ENCODE data around the gene ABHD16A. TPM values are rescaled to one million over a fixed set of nuclear protein-coding genes. Genes with fewer than 3 reads are reported as not detected.
A peak's percentile ranks its signal among the peaks of the same experiment; 100 is the strongest.

The ABHD16A gene
- polyA plus RNA-seq, 1 experiment: 53.3 TPM

- Histone ChIP-seq H3K36me3 (ENCODE audit: control insufficient read depth, insufficient read depth, low read length) (peaks cover 2% of the 10 kb centered on the region; the same call in 1 of the 2 replicates), H3K27me3 (ENCODE audit: control insufficient read depth, insufficient read depth, low read length) (no peaks in the 10 kb centered on the region), H3K4me3 (ENCODE audit: low read depth, low read length) (peak within 1 kb of the TSS; percentile 39)
- TF ChIP-seq, protein P1, sequence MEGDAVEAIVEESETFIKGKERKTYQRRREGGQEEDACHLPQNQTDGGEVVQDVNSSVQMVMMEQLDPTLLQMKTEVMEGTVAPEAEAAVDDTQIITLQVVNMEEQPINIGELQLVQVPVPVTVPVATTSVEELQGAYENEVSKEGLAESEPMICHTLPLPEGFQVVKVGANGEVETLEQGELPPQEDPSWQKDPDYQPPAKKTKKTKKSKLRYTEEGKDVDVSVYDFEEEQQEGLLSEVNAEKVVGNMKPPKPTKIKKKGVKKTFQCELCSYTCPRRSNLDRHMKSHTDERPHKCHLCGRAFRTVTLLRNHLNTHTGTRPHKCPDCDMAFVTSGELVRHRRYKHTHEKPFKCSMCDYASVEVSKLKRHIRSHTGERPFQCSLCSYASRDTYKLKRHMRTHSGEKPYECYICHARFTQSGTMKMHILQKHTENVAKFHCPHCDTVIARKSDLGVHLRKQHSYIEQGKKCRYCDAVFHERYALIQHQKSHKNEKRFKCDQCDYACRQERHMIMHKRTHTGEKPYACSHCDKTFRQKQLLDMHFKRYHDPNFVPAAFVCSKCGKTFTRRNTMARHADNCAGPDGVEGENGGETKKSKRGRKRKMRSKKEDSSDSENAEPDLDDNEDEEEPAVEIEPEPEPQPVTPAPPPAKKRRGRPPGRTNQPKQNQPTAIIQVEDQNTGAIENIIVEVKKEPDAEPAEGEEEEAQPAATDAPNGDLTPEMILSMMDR (IDR thresholded peaks at IDR 0.05; ENCODE audit: insufficient read depth, low read depth, low read length): peak; percentile 75
- peak; percentile 67 for DNase-seq (ENCODE audit: low read depth)
- POLR2A ChIA-PET: interaction anchor here (0.6 kb wide), 1 partner anchor 161 kb away, joined by 3 read pairs; no protein-coding TSS in a partner anchor
- CTCF ChIA-PET: interaction anchor here (0.6 to 3.2 kb wide), 18 partner anchors 9 to 605 kb away, joined by 3 to 15 read pairs (median 4); partner anchors contain the start of genes ABHD16A, CLIC1 and LSM2
Observed at GRCh38 chr6:31680226-31681134, 22.6 kb downstream of the ABHD16A start, which contains the start of gene LY6G5C. Gene LY6G5C, minus strand, starts transcription at chr6:31681067. Its CDS starts 694 bp downstream, at chr6:31680373.

DNA sequence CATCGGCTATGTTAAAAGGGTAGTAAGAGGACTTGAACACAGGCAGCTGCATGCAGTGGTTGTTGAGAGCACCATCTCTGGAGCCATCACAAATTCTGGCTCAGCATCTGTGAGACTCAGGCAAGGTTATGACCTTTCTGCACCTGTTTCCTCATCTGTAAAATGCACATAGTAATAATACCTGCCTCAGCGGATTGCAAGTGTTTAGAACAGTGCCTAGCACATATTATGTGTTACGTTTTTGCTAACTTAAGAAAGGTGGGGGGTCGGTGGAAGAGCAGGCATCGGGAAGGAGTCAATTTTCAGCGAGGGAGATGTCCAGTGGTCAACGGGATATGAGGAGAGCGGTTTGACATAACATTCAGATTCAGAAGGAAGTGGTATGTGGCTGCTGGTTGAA is 25.2 kb downstream of the ABHD16A start:
- H3K36me3 ChIP-seq (ENCODE audit: control insufficient read depth, insufficient read depth, low read length): peaks cover 3% of the 10 kb centered on the region; the same call in 1 of the 2 replicates
- no peaks in the 10 kb centered on the region for H3K27me3 ChIP-seq (ENCODE audit: control insufficient read depth, insufficient read depth, low read length)
- no peak overlapping the region for H3K4me3 ChIP-seq (ENCODE audit: low read depth, low read length)
- CTCF ChIA-PET: no interaction called here
- no peak for DNase-seq (ENCODE audit: low read depth)
- POLR2A ChIA-PET: no interaction called here
- TF ChIP-seq, protein P1 (IDR thresholded peaks at IDR 0.05; ENCODE audit: insufficient read depth, low read depth, low read length): no peak

DNA sequence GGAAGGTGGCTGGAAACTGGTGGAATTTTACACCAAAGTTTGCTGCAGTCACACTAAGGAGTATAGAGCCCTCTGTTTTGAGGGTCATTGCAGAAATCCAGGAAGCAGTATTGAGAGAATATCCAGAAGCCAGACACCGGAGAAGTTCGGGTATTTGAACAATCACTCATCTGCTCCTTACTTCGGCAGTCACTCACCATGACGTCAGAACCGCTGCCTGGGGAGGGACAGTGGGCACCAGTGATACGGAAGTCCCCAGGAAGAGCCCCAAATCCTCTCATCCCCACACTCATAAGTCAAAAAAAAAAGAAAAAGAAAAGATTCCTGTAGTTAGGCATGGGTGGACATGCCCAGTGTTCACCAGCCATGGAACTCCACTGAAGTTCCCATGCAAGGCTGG is 26.2 kb downstream of the ABHD16A start:
- H3K36me3 ChIP-seq (ENCODE audit: control insufficient read depth, insufficient read depth, low read length): peaks cover 6% of the 10 kb centered on the region; the same call in 1 of the 2 replicates
- POLR2A ChIA-PET: no interaction called here
- TF ChIP-seq, protein P1 (IDR thresholded peaks at IDR 0.05; ENCODE audit: insufficient read depth, low read depth, low read length): no peak

DNA sequence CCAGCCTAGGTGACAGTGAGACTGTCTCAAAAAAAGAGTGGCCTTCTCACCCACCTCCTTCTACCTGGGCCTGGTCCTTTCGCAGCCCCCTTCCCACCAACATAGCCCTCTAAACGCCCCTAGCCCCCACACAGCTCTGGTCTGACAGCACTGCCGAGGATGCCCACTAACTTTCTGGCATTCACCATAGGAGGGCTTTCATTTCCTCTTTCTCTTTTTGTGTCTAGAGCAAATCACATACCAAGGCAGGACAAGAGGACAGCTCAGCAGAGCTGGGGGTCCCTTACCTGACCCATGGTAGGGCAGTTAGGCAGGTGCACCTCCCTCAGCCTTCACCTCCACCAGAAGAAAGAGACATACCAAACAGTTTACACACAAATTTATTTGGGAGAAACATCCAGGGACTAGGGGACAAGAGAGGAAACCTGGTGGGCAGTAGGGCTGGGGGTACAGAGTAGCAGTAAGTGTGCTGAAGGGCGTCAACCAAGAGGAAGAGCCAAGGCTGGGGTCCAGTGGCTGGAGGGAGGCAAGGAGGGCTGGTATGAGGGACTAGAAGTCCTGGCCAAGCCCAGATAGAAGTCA is 26.7 kb downstream of the ABHD16A start:
- DNase-seq (ENCODE audit: low read depth): no peak
- CTCF ChIA-PET: interaction anchor here (1.0 kb wide), 1 partner anchor 276 kb away, joined by 3 read pairs; no protein-coding TSS in a partner anchor
- POLR2A ChIA-PET: no interaction called here

More for the DNA sequence above, 26.2 kb downstream of the ABHD16A start:
- CTCF ChIA-PET: interaction anchor here (1.0 kb wide), 1 partner anchor 276 kb away, joined by 3 read pairs; no protein-coding TSS in a partner anchor
- Histone ChIP-seq H3K27me3 (ENCODE audit: control insufficient read depth, insufficient read depth, low read length) (no peaks in the 10 kb centered on the region), H3K4me3 (ENCODE audit: low read depth, low read length) (no peak overlapping the region)
- DNase-seq (ENCODE audit: low read depth): no peak

More for the DNA sequence above, 26.7 kb downstream of the ABHD16A start:
- H3K4me3 ChIP-seq (ENCODE audit: low read depth, low read length): no peak overlapping the region
- TF ChIP-seq, protein P1 (IDR thresholded peaks at IDR 0.05; ENCODE audit: insufficient read depth, low read depth, low read length): no peak
- H3K36me3 ChIP-seq (ENCODE audit: control insufficient read depth, insufficient read depth, low read length): peaks cover 9% of the 10 kb centered on the region; the same call in 1 of the 2 replicates
- no peaks in the 10 kb centered on the region for H3K27me3 ChIP-seq (ENCODE audit: control insufficient read depth, insufficient read depth, low read length)

All from BJ (cell line).